Endodermal cell (in vitro differentiated cells): Measurements from ENCODE around the gene FGD6. TPM values are rescaled to one million over a fixed set of nuclear protein-coding genes. Genes with fewer than 3 reads are reported as not detected.

Experiments
- DNase-seq: peaks from one replicate; pipeline ENCODE4 v3.0.0-alpha.2; 2017
- H3K27ac ChIP-seq: 2 replicates; pipeline ENCODE4 v1.5.1; 2013; ENCODE audit warnings: mild to moderate bottlenecking, low read depth, low read length, moderate library complexity
- H3K27me3 ChIP-seq: 2 replicates; pipeline ENCODE4 v1.6.1; 2013; ENCODE audit warnings: mild to moderate bottlenecking, low read length, moderate library complexity; ENCODE audit not compliant: insufficient read depth, control insufficient read depth, poor library complexity, severe bottlenecking
- H3K36me3 ChIP-seq: 2 replicates; pipeline ENCODE4 v1.7.0; 2013; ENCODE audit warnings: mild to moderate bottlenecking, low read length, moderate library complexity; ENCODE audit not compliant: control insufficient read depth, insufficient read depth
- H3K4me1 ChIP-seq: one replicate; pipeline ENCODE4 v1.7.0; 2013; ENCODE audit warnings: low read length; ENCODE audit not compliant: control insufficient read depth, insufficient read depth
- H3K4me3 ChIP-seq: 2 replicates; pipeline ENCODE4 v1.5.1; 2013; ENCODE audit warnings: mild to moderate bottlenecking, low read length, moderate library complexity
- H3K9ac ChIP-seq: 2 replicates; pipeline ENCODE4 v1.6.1; 2013; ENCODE audit warnings: mild to moderate bottlenecking, low read length, moderate library complexity; ENCODE audit not compliant: poor library complexity, severe bottlenecking; ENCODE audit errors: extremely low read depth
- H3K9me3 ChIP-seq: 2 replicates; pipeline ENCODE4 v1.6.1; 2013; ENCODE audit warnings: mild to moderate bottlenecking, low read length, moderate library complexity; ENCODE audit not compliant: control insufficient read depth
- H3K27ac Mint-ChIP-seq: 2 replicates; pipeline ENCODE4 v1.8.0; 2020; ENCODE audit warnings: mixed read lengths
- H3K27me3 Mint-ChIP-seq: 2 replicates; pipeline ENCODE4 v1.8.0; 2021; ENCODE audit warnings: mild to moderate bottlenecking, mixed read lengths; ENCODE audit not compliant: insufficient read depth
- H3K36me3 Mint-ChIP-seq: 2 replicates; pipeline ENCODE4 v1.8.0; 2020; ENCODE audit warnings: low read depth, mixed read lengths
- H3K4me1 Mint-ChIP-seq: 2 replicates; pipeline ENCODE4 v1.8.0; 2020; ENCODE audit warnings: mixed read lengths
- H3K4me3 Mint-ChIP-seq: 2 replicates; pipeline ENCODE4 v1.8.0; 2020; ENCODE audit warnings: mild to moderate bottlenecking, moderate library complexity, mixed read lengths
- H3K9me3 Mint-ChIP-seq: 2 replicates; pipeline ENCODE4 v1.8.0; 2020; ENCODE audit warnings: mild to moderate bottlenecking, mixed read lengths
- CTCF ChIP-seq: fragments of 200-600 bp; sonication (generic); conservative IDR thresholded peaks from 2 replicates; pipeline ENCODE4 v1.5.0; 2021; ENCODE audit warnings: antibody characterized with exemption, mild to moderate bottlenecking
- WGBS, 2 experiments: methylation state at CpG; one replicate each; pipeline versions ENCODE4 v1.1.5 to v1.1.7; 2013; ENCODE audit warnings: missing lambda C conversion rate in 2 of 2, mixed read lengths in 1 of 2; ENCODE audit not compliant: insufficient coverage in 1 of 2, insufficient read length in 1 of 2; 5-methylcytosine and 5-hydroxymethylcytosine counted together
- total RNA-seq, 2 donors: library from RNA; stranded (reverse); fragmentation: NEBNext Ultra II Directional in 1 of 2; extraction: Animal tissue kit (Norgen Biotek cat#: 25700) in 1 of 2; gene quantifications; 2 replicates in 1 of 2; 3 replicates in 1 of 2; pipeline ENCODE4 v1.2.1, GENCODE V29; 2021

FGD6 gene
- total RNA-seq, 2 donors from 2014 or later, result 95.3 to 124 TPM

GRCh38 chr12:95195122-95195521 is 22.1 kb downstream of the FGD6 start:
- DNase-seq, result no peak
- 93 to 100% methylated on average over 1 to 3 of the region's 3 CpGs for WGBS, 2 experiments
- peak overlapping the region; percentile 35 for H3K27ac Mint-ChIP-seq

GRCh38 chr12:95193139-95193538 is 24.1 kb downstream of the FGD6 start:
- no peak for DNase-seq
- no peak overlapping the region for H3K4me3 ChIP-seq
- H3K36me3 ChIP-seq, result peaks cover 43% of the 10 kb centered on the region
- Mint-ChIP-seq H3K27me3 (no peaks in the 10 kb centered on the region), H3K4me1 (peaks cover 30% of the 10 kb centered on the region), H3K9me3 (no peaks in the 10 kb centered on the region), H3K27ac (no peak overlapping the region), H3K36me3 (peaks cover 28% of the 10 kb centered on the region), H3K4me3 (no peak overlapping the region)
- no peak for TF ChIP-seq CTCF
- H3K4me1 ChIP-seq, result peaks cover 1% of the 10 kb centered on the region
- 83 to 95% methylated on average over 1 to 3 of the region's 3 CpGs for WGBS, 2 experiments
- no peaks in the 10 kb centered on the region for H3K27me3 ChIP-seq
- H3K9me3 ChIP-seq, result no peaks in the 10 kb centered on the region
- H3K27ac ChIP-seq, result no peak overlapping the region
- H3K9ac ChIP-seq, result no peak overlapping the region

More at GRCh38 chr12:95195122-95195521, 22.1 kb downstream of the FGD6 start:
- Histone ChIP-seq H3K4me1 (no peaks in the 10 kb centered on the region), H3K27ac (no peak overlapping the region), H3K36me3 (peaks cover 36% of the 10 kb centered on the region), H3K9ac (no peak overlapping the region), H3K4me3 (no peak overlapping the region), H3K9me3 (no peaks in the 10 kb centered on the region), H3K27me3 (no peaks in the 10 kb centered on the region)
- Mint-ChIP-seq H3K4me1 (peaks cover 21% of the 10 kb centered on the region), H3K27me3 (no peaks in the 10 kb centered on the region), H3K36me3 (peaks cover 38% of the 10 kb centered on the region), H3K4me3 (no peak overlapping the region), H3K9me3 (no peaks in the 10 kb centered on the region)
- no peak for TF ChIP-seq CTCF

- H3K4me1 Mint-ChIP-seq, result peaks cover 33% of the 10 kb centered on the region
- no peak overlapping the region for H3K27ac Mint-ChIP-seq
- peaks cover 29% of the 10 kb centered on the region for H3K36me3 Mint-ChIP-seq
- no peak overlapping the region for H3K4me3 Mint-ChIP-seq
- Histone ChIP-seq H3K27ac (no peak overlapping the region), H3K9me3 (no peaks in the 10 kb centered on the region), H3K9ac (no peak overlapping the region), H3K4me1 (peaks cover 6% of the 10 kb centered on the region), H3K27me3 (no peaks in the 10 kb centered on the region), H3K4me3 (no peak overlapping the region), H3K36me3 (peaks cover 44% of the 10 kb centered on the region)
- H3K9me3 Mint-ChIP-seq, result no peaks in the 10 kb centered on the region
- TF ChIP-seq CTCF, result no peak
- no peak for DNase-seq
- H3K27me3 Mint-ChIP-seq, result no peaks in the 10 kb centered on the region
Observed at GRCh38 chr12:95192271-95192670, 25.0 kb downstream of the FGD6 start.
